Panc1 (cell line): ENCODE results near the gene CENATAC. TPM values are rescaled to one million over a fixed set of nuclear protein-coding genes. Genes with fewer than 3 reads are reported as not detected.

ENCODE experiments used
- ATAC-seq: fragments of 200-7000 bp; cut with Tn5 transposase; 2 replicates; pipeline ENCODE4 v1.9.1; 2020; ENCODE audit warnings: mild to moderate bottlenecking, moderate library complexity
- BruUV-seq: library from RNA; stranded (reverse); fragments of 400-500 nt; replicated peaks from 2 replicates; lab custom pipeline; 2021; lab: Mats Ljungman, UMichigan
- CTCF ChIA-PET: fragments of 300-600 bp; sonication (Branson Sonifier 250); formaldehyde crosslinking; loops from one replicate; lab custom pipeline; 2022; ENCODE audit warnings: antibody characterized with exemption; lab: Charles Lee
- POLR2A ChIA-PET: fragments of 300-600 bp; sonication (Branson Sonifier 250); formaldehyde crosslinking; loops from one replicate; lab custom pipeline; 2022; ENCODE audit warnings: antibody characterized with exemption; lab: Charles Lee
- DNase-seq: peaks from one replicate; pipeline ENCODE4 v3.0.0-alpha.2; 2010; ENCODE audit warnings: low read depth, low spot score
- H3K27ac ChIP-seq: 2 replicates; pipeline ENCODE4 v1.5.1; 2011; ENCODE audit warnings: mild to moderate bottlenecking, low read length, inconsistent platforms
- H3K27me3 ChIP-seq: fragments of 200-500 bp; sonication (Bioruptor generic); 2 replicates; pipeline ENCODE4 v1.6.0; 2014; ENCODE audit warnings: low read length, inconsistent platforms; ENCODE audit not compliant: control insufficient read depth, insufficient read depth
- H3K36me3 ChIP-seq: fragments of 200-500 bp; sonication (Bioruptor generic); 2 replicates; pipeline ENCODE4 v1.5.1; 2014; ENCODE audit warnings: inconsistent platforms, mild to moderate bottlenecking, low read length, moderate library complexity; ENCODE audit not compliant: control insufficient read depth, insufficient read depth
- H3K4me1 ChIP-seq: 2 replicates; pipeline ENCODE4 v1.5.1; 2011; ENCODE audit warnings: inconsistent platforms, mild to moderate bottlenecking, low read length, moderate library complexity; ENCODE audit not compliant: control insufficient read depth, insufficient read depth
- H3K4me3 ChIP-seq, 2 experiments: 2 replicates each; pipeline ENCODE4 v1.5.1; 2011 to 2012; ENCODE audit warnings: low read depth in 2 of 2, low read length in 2 of 2, mild to moderate bottlenecking in 2 of 2, inconsistent platforms in 1 of 2, moderate library complexity in 1 of 2
- H3K9me3 ChIP-seq: fragments of 200-500 bp; sonication (Bioruptor generic); 2 replicates; pipeline ENCODE4 v1.5.1; 2014; ENCODE audit warnings: low read depth, mild to moderate bottlenecking, inconsistent platforms, low read length, moderate library complexity; ENCODE audit not compliant: control insufficient read depth, insufficient read depth
- CTCF ChIP-seq: fragments of 450-650 bp; IDR thresholded peaks from 2 replicates; pipeline ENCODE4 v1.5.1; 2017; ENCODE audit warnings: mild to moderate bottlenecking
- POLR2AphosphoS5 ChIP-seq: IDR thresholded peaks from 2 replicates; pipeline ENCODE4 v1.6.1; 2012; ENCODE audit warnings: mild to moderate bottlenecking, low read depth, low read length, moderate library complexity
- REST ChIP-seq, 2 experiments: IDR thresholded peaks; 2 replicates each; pipeline ENCODE4 v1.6.1; 2011 to 2012; ENCODE audit warnings: low read depth in 2 of 2, control low read depth in 1 of 2, low read length in 1 of 2, mild to moderate bottlenecking in 1 of 2, moderate library complexity in 1 of 2; ENCODE audit not compliant: insufficient read depth in 1 of 2
- SIN3A ChIP-seq: IDR thresholded peaks from 2 replicates; pipeline ENCODE4 v1.6.1; 2012; ENCODE audit warnings: low read depth, mild to moderate bottlenecking, low read length, moderate library complexity, borderline replicate concordance; ENCODE audit not compliant: insufficient read depth
- TCF7L2 ChIP-seq: IDR thresholded peaks from 2 replicates; pipeline ENCODE4 v1.6.1; 2011; ENCODE audit warnings: mild to moderate bottlenecking, low read depth, low read length, inconsistent platforms
- in situ Hi-C: cut with HindIII; loops from 2 replicates; pipeline ENCODE4 v1.10.0; 2016; ENCODE audit warnings: low sequenced_read_pairs, low pct_unique_long_range_greater_than_20kb
- intact Hi-C: fragments of 100-400 bp; cut with micrococcal nuclease; formaldehyde crosslinking; loops from one replicate; pipeline ENCODE4 v1.10.0; 2022; ENCODE audit not compliant: unreplicated experiment
- total RNA-seq: library from RNA; stranded (reverse); gene quantifications from one replicate; pipeline ENCODE4 v1.2.1, GENCODE V29; 2021; ENCODE audit not compliant: unreplicated experiment

Gene CENATAC
- total RNA-seq, 1 experiment from 2014 or later: 45.4 TPM

- DNase-seq (peak; percentile 95), ATAC-seq (peak; percentile 93)
- CTCF ChIA-PET: interaction anchor here (0.6 kb wide), 3 partner anchors 12 to 310 kb away, joined by 4 read pairs; no protein-coding TSS in a partner anchor
- TF ChIP-seq REST (IDR thresholded peaks at IDR 0.05; ENCODE audit: insufficient read depth in 1 of 2, low read depth in 2 of 2, low read length in 1 of 2) (peak in 1 of 2 experiments; percentile 32; a peak in 1 of 4 replicates), TCF7L2 (peak; percentile 89), CTCF (no peak), POLR2AphosphoS5 (peak; percentile 98), SIN3A (peak; percentile 64)
- intact Hi-C loops (no loop called here), in situ Hi-C loops (loop anchor here (5.0 kb wide), 1 partner anchor 226 kb away; the partner anchor contains the start of gene DDX6)
- Histone ChIP-seq H3K9me3 (no peaks in the 10 kb centered on the region), H3K4me1 (peaks cover 31% of the 10 kb centered on the region), H3K27me3 (no peaks in the 10 kb centered on the region), H3K4me3 (peak within 1 kb of the TSS; percentile 67 to 85), H3K27ac (peak within 1 kb of the TSS; percentile 99), H3K36me3 (peaks cover 26% of the 10 kb centered on the region)
- BruUV-seq: no TSS peak
- POLR2A ChIA-PET: interaction anchor here (0.7 to 0.9 kb wide), 2 partner anchors 84 to 344 kb away, joined by 3 read pairs; no protein-coding TSS in a partner anchor
Measured at GRCh38 chr11:119018074-119018938, 20.4 kb downstream of the CENATAC start, which contains the start of the genes RPS25 and TRAPPC4. Gene RPS25, minus strand, starts transcription at chr11:119018343. Its CDS starts 59 bp downstream, at chr11:119018284. Gene TRAPPC4, plus strand, starts transcription at chr11:119018766. Its CDS starts 30 bp downstream, at chr11:119018796.

- ATAC-seq (no peak), DNase-seq (no peak)
- intact Hi-C loops (no loop called here), in situ Hi-C loops (loop anchor here (5.0 kb wide), 1 partner anchor 228 kb away; the partner anchor contains the start of gene DDX6)
- TF ChIP-seq SIN3A (no peak), TCF7L2 (no peak), CTCF (no peak), REST (IDR thresholded peaks at IDR 0.05; ENCODE audit: insufficient read depth in 1 of 2, low read depth in 2 of 2, low read length in 1 of 2) (no peak), POLR2AphosphoS5 (no peak)
- no peaks in the 10 kb centered on the region for H3K27me3 ChIP-seq
- peak overlapping the region; percentile 99 for H3K27ac ChIP-seq
- no TSS peak for BruUV-seq
- POLR2A ChIA-PET: interaction anchor here (0.6 kb wide), 1 partner anchor 36 kb away, joined by 3 read pairs; no protein-coding TSS in a partner anchor
- no peaks in the 10 kb centered on the region for H3K9me3 ChIP-seq
- peaks cover 39% of the 10 kb centered on the region for H3K4me1 ChIP-seq
- peaks cover 22% of the 10 kb centered on the region for H3K36me3 ChIP-seq
- CTCF ChIA-PET: no interaction called here
- peak overlapping the region; percentile 67 to 85 for H3K4me3 ChIP-seq
Measured at GRCh38 chr11:119019996-119020395, 22.1 kb downstream of the CENATAC start.
